SK-N-SH (cell line): ENCODE results near the gene MAP2K7. TPM values are rescaled to one million over a fixed set of nuclear protein-coding genes. Genes with fewer than 3 reads are reported as not detected.
A peak's percentile ranks its signal among the peaks of the same experiment; 100 is the strongest.

Experiments used
- CTCF ChIA-PET: fragments of 300-600, 350-600 bp; formaldehyde crosslinking; extraction: SDS; loops from one replicate; lab custom pipeline; 2021; lab: Yijun Ruan, JAX
- POLR2A ChIA-PET: fragments of 350-600 bp; sonication (Branson Sonifier 250); formaldehyde crosslinking; extraction: SDS; loops from one replicate; lab custom pipeline; 2020; ENCODE audit warnings: antibody characterized with exemption, inconsistent platforms; lab: Yijun Ruan, JAX
- DNase-seq: peaks from one replicate; pipeline ENCODE4 v3.0.0; 2012
- H2AFZ ChIP-seq: fragments of 200-600 bp; sonication (generic); 2 replicates; pipeline ENCODE4 v1.8.1; 2016; ENCODE audit warnings: antibody characterized with exemption, mild to moderate bottlenecking, low read depth
- H3F3A ChIP-seq: fragments of 200-600 bp; sonication (generic); replicated peaks from 2 replicates; pipeline ENCODE3; 2016; ENCODE audit warnings: antibody characterized with exemption, mild to moderate bottlenecking; ENCODE audit not compliant: insufficient read depth
- H3K27ac ChIP-seq, 2 experiments: fragments of 200-500 bp in 1 of 2; fragments of 200-600 bp in 1 of 2; sonication (Bioruptor generic) in 1 of 2; sonication (generic), shearing (Covaris generic) in 1 of 2; 2 replicates each; pipeline versions ENCODE4 v1.5.1 to v1.6.1; 2014 to 2016; ENCODE audit warnings: low read depth in 2 of 2, inconsistent platforms in 1 of 2, low read length in 1 of 2, mild to moderate bottlenecking in 1 of 2, mixed read lengths in 1 of 2
- H3K27me3 ChIP-seq: fragments of 200-600 bp; sonication (generic), shearing (Covaris generic); 2 replicates; pipeline ENCODE4 v1.6.1; 2016; ENCODE audit warnings: mixed run types; ENCODE audit not compliant: insufficient read depth
- H3K36me3 ChIP-seq, 2 experiments: fragments of 200-500 bp in 1 of 2; fragments of 200-600 bp in 1 of 2; sonication (Bioruptor generic) in 1 of 2; sonication (generic) in 1 of 2; replicated peaks in 1 of 2; 2 replicates each; pipeline versions ENCODE3 to v1.5.1; 2014 to 2016; ENCODE audit warnings: low read length in 1 of 2, mild to moderate bottlenecking in 1 of 2; ENCODE audit not compliant: insufficient read depth in 2 of 2, control insufficient read depth in 1 of 2
- H3K4me1 ChIP-seq, 2 experiments: fragments of 200-500 bp in 1 of 2; fragments of 200-600 bp in 1 of 2; sonication (Bioruptor generic) in 1 of 2; sonication (generic), shearing (Covaris generic) in 1 of 2; 2 replicates each; pipeline versions ENCODE4 v1.5.1 to v1.6.1; 2014 to 2016; ENCODE audit warnings: low read depth in 1 of 2, low read length in 1 of 2, mixed run types in 1 of 2; ENCODE audit not compliant: insufficient read depth in 2 of 2, control insufficient read depth in 1 of 2
- H3K4me2 ChIP-seq: fragments of 200-600 bp; sonication (generic), shearing (Covaris generic); 2 replicates; pipeline ENCODE4 v1.6.1; 2017; ENCODE audit warnings: mixed run types
- H3K4me3 ChIP-seq, 2 experiments: fragments of 200-500 bp in 1 of 2; fragments of 200-600 bp in 1 of 2; sonication (Bioruptor generic) in 1 of 2; sonication (generic), shearing (Covaris generic) in 1 of 2; 2 replicates each; pipeline versions ENCODE4 v1.5.1 to v1.8.1; 2014 to 2016; ENCODE audit warnings: low read depth in 2 of 2, inconsistent platforms in 1 of 2, low read length in 1 of 2, mild to moderate bottlenecking in 1 of 2, mixed read lengths in 1 of 2, moderate library complexity in 1 of 2
- H3K79me2 ChIP-seq: fragments of 200-600 bp; sonication (generic); 2 replicates; pipeline ENCODE4 v1.8.1; 2017; ENCODE audit warnings: mild to moderate bottlenecking; ENCODE audit not compliant: insufficient read depth
- H3K9ac ChIP-seq: fragments of 200-600 bp; sonication (generic); 2 replicates; pipeline ENCODE4 v1.6.1; 2017; ENCODE audit warnings: mixed run types
- H3K9me2 ChIP-seq: fragments of 200-600 bp; sonication (generic); 2 replicates; pipeline ENCODE4 v1.6.1; 2017; ENCODE audit warnings: mixed run types
- H3K9me3 ChIP-seq: fragments of 200-600 bp; sonication (generic); 2 replicates; pipeline ENCODE4 v1.6.1; 2017; ENCODE audit warnings: mixed run types, mild to moderate bottlenecking, moderate library complexity
- H4K20me1 ChIP-seq: fragments of 200-600 bp; sonication (generic); 2 replicates; pipeline ENCODE4 v1.6.1; 2017; ENCODE audit warnings: mild to moderate bottlenecking, mixed run types; ENCODE audit not compliant: insufficient read depth
- CHD2 ChIP-seq: fragments of 150-350 bp; IDR thresholded peaks from 2 replicates; pipeline ENCODE4 v1.6.1; 2018; ENCODE audit warnings: low read length; ENCODE audit not compliant: partially characterized antibody
- CTCF ChIP-seq: fragments of 200-600 bp; sonication (generic); IDR thresholded peaks from 2 replicates; pipeline ENCODE4 v1.6.1; 2017; ENCODE audit warnings: antibody characterized with exemption, mild to moderate bottlenecking, moderate library complexity
- ELF1 ChIP-seq: IDR thresholded peaks from 2 replicates; pipeline ENCODE4 v1.4.0; 2012
- EP300 ChIP-seq, 2 experiments: IDR thresholded peaks; 2 replicates each; pipeline versions ENCODE4 v1.4.0 to v1.6.1; 2012; ENCODE audit warnings: borderline replicate concordance in 1 of 2, low read depth in 1 of 2, low read length in 1 of 2
- FOSL2 ChIP-seq: IDR thresholded peaks from 2 replicates; pipeline ENCODE4 v1.4.0; 2012; ENCODE audit warnings: low read depth, mild to moderate bottlenecking, moderate library complexity, borderline replicate concordance
- GATA2 ChIP-seq: sonication (generic); formaldehyde crosslinking; IDR thresholded peaks from 2 replicates; pipeline ENCODE4 v1.5.0; 2020; ENCODE audit warnings: mild to moderate bottlenecking, missing genetic modification reagents
- IRF3 ChIP-seq: fragments of 150-350 bp; IDR thresholded peaks from 2 replicates; pipeline ENCODE4 v1.6.1; 2016; ENCODE audit warnings: mild to moderate bottlenecking, low read depth, low read length
- JUND ChIP-seq: IDR thresholded peaks from 2 replicates; pipeline ENCODE4 v1.4.0; 2012
- MAX ChIP-seq: IDR thresholded peaks from 2 replicates; pipeline ENCODE4 v1.4.0; 2012; ENCODE audit warnings: low read depth
- MEF2A ChIP-seq: IDR thresholded peaks from 2 replicates; pipeline ENCODE4 v1.4.0; 2012; ENCODE audit warnings: low read depth, borderline replicate concordance
- NFIC ChIP-seq: IDR thresholded peaks from 2 replicates; pipeline ENCODE4 v1.4.0; 2012; ENCODE audit warnings: borderline replicate concordance
- NRF1 ChIP-seq: IDR thresholded peaks from 2 replicates; pipeline ENCODE4 v1.6.1; 2012; ENCODE audit warnings: low read depth, mild to moderate bottlenecking, low read length
- PBX3 ChIP-seq: IDR thresholded peaks from 2 replicates; pipeline ENCODE4; 2012
- RAD21 ChIP-seq: IDR thresholded peaks from 2 replicates; pipeline ENCODE4 v1.6.1; 2012; ENCODE audit warnings: mild to moderate bottlenecking, low read length
- RCOR1 ChIP-seq: fragments of 150-350 bp; IDR thresholded peaks from 2 replicates; pipeline ENCODE4 v1.6.1; 2017; ENCODE audit warnings: antibody characterized with exemption, low read length
- RFX5 ChIP-seq: IDR thresholded peaks from 2 replicates; pipeline ENCODE4 v1.6.1; 2012; ENCODE audit warnings: mild to moderate bottlenecking, improper control_type of control experiment, low read length
- RXRA ChIP-seq: IDR thresholded peaks from 2 replicates; pipeline ENCODE4 v1.4.0; 2012; ENCODE audit warnings: low read depth, mild to moderate bottlenecking, borderline replicate concordance
- SIN3A ChIP-seq: IDR thresholded peaks from 2 replicates; pipeline ENCODE4 v1.6.1; 2012; ENCODE audit warnings: low read depth, mild to moderate bottlenecking, low read length, moderate library complexity, borderline replicate concordance
- SMC3 ChIP-seq: IDR thresholded peaks from 2 replicates; pipeline ENCODE4 v1.6.1; 2012; ENCODE audit warnings: low read depth, low read length, improper control_type of control experiment
- TCF12 ChIP-seq: IDR thresholded peaks from 2 replicates; pipeline ENCODE4 v1.4.0; 2012
- USF1 ChIP-seq: IDR thresholded peaks from 2 replicates; pipeline ENCODE4 v1.4.0; 2012; ENCODE audit warnings: low read depth, borderline replicate concordance
- USF2 ChIP-seq: fragments of 150-350 bp; IDR thresholded peaks from 2 replicates; pipeline ENCODE4 v1.6.1; 2017; ENCODE audit warnings: antibody characterized with exemption, low read length, low read depth, borderline replicate concordance
- YY1 ChIP-seq: IDR thresholded peaks from 2 replicates; pipeline ENCODE4 v1.4.0; 2012; ENCODE audit warnings: low read depth, mild to moderate bottlenecking
- WGBS: methylation state at CpG from one replicate; pipeline ENCODE4 v1.1.6; 2017; ENCODE audit warnings: low lambda C conversion rate; 5-methylcytosine and 5-hydroxymethylcytosine counted together
- polyA plus RNA-seq, 3 experiments: library from polyadenylated mRNA; depleted of rRNA; stranded (reverse); fragments of >200 nt; gene quantifications; 2 replicates each; pipeline ENCODE4 v1.2.3, GENCODE V29; 2012
- TF ChIP-seq, protein P1 (sequence below): IDR thresholded peaks from 2 replicates; pipeline ENCODE4 v1.4.0; 2012; ENCODE audit warnings: low read depth, borderline replicate concordance

The MAP2K7 gene
- polyA plus RNA-seq, 1 of the 3 experiments (the other 2 are of a cell fraction) = 13.0 TPM

- peak overlapping the region; percentile 87; the same call in 1 of the 2 replicates for H2AFZ ChIP-seq
- H4K20me1 ChIP-seq = no peaks in the 10 kb centered on the region
- peak overlapping the region; percentile 36 to 71 for H3K27ac ChIP-seq
- peaks cover 0 to 6% of the 10 kb centered on the region in 2 experiments; a peak in 1 of 4 replicates for H3K4me1 ChIP-seq
- H3K36me3 ChIP-seq = peaks cover 10% of the 10 kb centered on the region in 2 experiments
- peak overlapping the region; percentile 95 for H3K4me2 ChIP-seq
- peak; percentile 84 for DNase-seq
- no peaks in the 10 kb centered on the region for H3K9me3 ChIP-seq
- peak overlapping the region; percentile 65 for H3K9ac ChIP-seq
- POLR2A ChIA-PET = interaction anchor here (0.8 to 2.5 kb wide), 9 partner anchors 12 to 311 kb away, joined by 3 to 15 read pairs (median 4); partner anchors contain the start of genes CTXN1, ELAVL1 and SNAPC2
- peaks cover 11% of the 10 kb centered on the region for H3F3A ChIP-seq
- H3K79me2 ChIP-seq = peaks cover 27% of the 10 kb centered on the region
- peak overlapping the region; percentile 56 to 68 for H3K4me3 ChIP-seq
- 24% methylated on average over 18 of the region's 18 CpGs for WGBS
- H3K27me3 ChIP-seq = no peaks in the 10 kb centered on the region
- H3K9me2 ChIP-seq = no peaks in the 10 kb centered on the region
- CTCF ChIA-PET = interaction anchor here (0.6 to 4.4 kb wide), 42 partner anchors 8 to 421 kb away, joined by 3 to 69 read pairs (median 4); partner anchors contain the start of genes CTXN1 and TRAPPC5
- no peak for TF ChIP-seq IRF3
- peak; percentile 49; the same call in 1 of the 2 replicates for TF ChIP-seq SIN3A
- TF ChIP-seq CHD2 = no peak
- TF ChIP-seq ELF1 = no peak
- TF ChIP-seq FOSL2 = no peak
- TF ChIP-seq RFX5 = 0 out of 2 replicates have a peak, but pooled peaks have one; percentile 22
- TF ChIP-seq USF1 = no peak
- TF ChIP-seq NFIC = no peak
- TF ChIP-seq PBX3 = no peak
- TF ChIP-seq JUND = no peak
- no peak for TF ChIP-seq USF2
- no peak for TF ChIP-seq MEF2A
- TF ChIP-seq GATA2 (CRISPR knock-in tag) = no peak
- peak; percentile 91 for TF ChIP-seq CTCF
- TF ChIP-seq YY1 = 0 out of 2 replicates have a peak, but pooled peaks have one; percentile 27
- TF ChIP-seq SMC3 = peak; percentile 80
- no peak for TF ChIP-seq NRF1
- TF ChIP-seq, protein P1, sequence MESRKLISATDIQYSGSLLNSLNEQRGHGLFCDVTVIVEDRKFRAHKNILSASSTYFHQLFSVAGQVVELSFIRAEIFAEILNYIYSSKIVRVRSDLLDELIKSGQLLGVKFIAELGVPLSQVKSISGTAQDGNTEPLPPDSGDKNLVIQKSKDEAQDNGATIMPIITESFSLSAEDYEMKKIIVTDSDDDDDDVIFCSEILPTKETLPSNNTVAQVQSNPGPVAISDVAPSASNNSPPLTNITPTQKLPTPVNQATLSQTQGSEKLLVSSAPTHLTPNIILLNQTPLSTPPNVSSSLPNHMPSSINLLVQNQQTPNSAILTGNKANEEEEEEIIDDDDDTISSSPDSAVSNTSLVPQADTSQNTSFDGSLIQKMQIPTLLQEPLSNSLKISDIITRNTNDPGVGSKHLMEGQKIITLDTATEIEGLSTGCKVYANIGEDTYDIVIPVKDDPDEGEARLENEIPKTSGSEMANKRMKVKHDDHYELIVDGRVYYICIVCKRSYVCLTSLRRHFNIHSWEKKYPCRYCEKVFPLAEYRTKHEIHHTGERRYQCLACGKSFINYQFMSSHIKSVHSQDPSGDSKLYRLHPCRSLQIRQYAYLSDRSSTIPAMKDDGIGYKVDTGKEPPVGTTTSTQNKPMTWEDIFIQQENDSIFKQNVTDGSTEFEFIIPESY = no peak
- TF ChIP-seq RCOR1 = no peak
- no peak for TF ChIP-seq EP300 (IDR thresholded peaks at IDR 0.05; ENCODE audit: borderline replicate concordance in 1 of 2, low read depth in 1 of 2, low read length in 1 of 2)
- TF ChIP-seq TCF12 = peak; percentile 18; the same call in 1 of the 2 replicates
- no peak for TF ChIP-seq MAX
- no peak for TF ChIP-seq RXRA
- peak; percentile 72 for TF ChIP-seq RAD21
Observed at GRCh38 chr19:7944177-7944761, 40.6 kb downstream of the MAP2K7 start.
